WTC11 (cell line): ENCODE measurements around the gene LAMA3. TPM values are rescaled to one million over a fixed set of nuclear protein-coding genes. Genes with fewer than 3 reads are reported as not detected.

Experiments used
- ATAC-seq: fragments of 200-7000 bp; cut with Tn5 transposase; 2 replicates; pipeline ENCODE4 v1.10.0; 2021; ENCODE audit warnings: mild to moderate bottlenecking, moderate library complexity
- CTCF ChIA-PET: fragments of 300-600 bp; sonication (Branson Sonifier 250); formaldehyde crosslinking; loops from one replicate; lab custom pipeline; 2021; ENCODE audit warnings: antibody characterized with exemption; lab: Charles Lee
- POLR2A ChIA-PET: fragments of 350-600 bp; sonication (Branson Sonifier 250); formaldehyde crosslinking; loops from one replicate; lab custom pipeline; 2021; ENCODE audit warnings: antibody characterized with exemption; lab: Charles Lee
- DNase-seq: peaks from one replicate; pipeline ENCODE4 v3.0.0; 2021; ENCODE audit warnings: low spot score
- H3K27ac Mint-ChIP-seq: 2 replicates; pipeline ENCODE4 v1.8.0; 2021; ENCODE audit warnings: mixed read lengths
- H3K27me3 Mint-ChIP-seq: 2 replicates; pipeline ENCODE4 v1.8.0; 2021; ENCODE audit warnings: low read depth, mild to moderate bottlenecking, moderate library complexity, mixed read lengths
- H3K36me3 Mint-ChIP-seq: 2 replicates; pipeline ENCODE4 v1.8.0; 2021; ENCODE audit warnings: mixed read lengths
- H3K4me1 Mint-ChIP-seq: 2 replicates; pipeline ENCODE4 v1.8.0; 2022; ENCODE audit warnings: mixed read lengths
- H3K4me3 Mint-ChIP-seq: 2 replicates; pipeline ENCODE4 v1.8.0; 2021; ENCODE audit warnings: mild to moderate bottlenecking, moderate library complexity, mixed read lengths
- H3K9me3 Mint-ChIP-seq: 2 replicates; pipeline ENCODE4 v1.8.0; 2021; ENCODE audit warnings: mixed read lengths
- ATF1 ChIP-seq: sonication (generic); formaldehyde crosslinking; IDR thresholded peaks from 2 replicates; pipeline ENCODE4 v1.8.1; 2023; ENCODE audit warnings: mild to moderate bottlenecking, moderate library complexity, missing genetic modification reagents
- E2F5 ChIP-seq: sonication (generic); formaldehyde crosslinking; IDR thresholded peaks from 2 replicates; pipeline ENCODE4 v1.8.1; 2022; ENCODE audit warnings: mild to moderate bottlenecking, moderate library complexity, missing genetic modification reagents
- ELF4 ChIP-seq: sonication (generic); formaldehyde crosslinking; IDR thresholded peaks from 2 replicates; pipeline ENCODE4 v1.8.1; 2022; ENCODE audit warnings: low read depth, mild to moderate bottlenecking, moderate library complexity, missing genetic modification reagents
- GTF2I ChIP-seq: fragments of 250-450 bp; sonication (Bioruptor Pico); conservative IDR thresholded peaks from 2 replicates; pipeline ENCODE4 v1.4.0; 2021; ENCODE audit warnings: mild to moderate bottlenecking
- HMGXB4 ChIP-seq: sonication (generic); formaldehyde crosslinking; IDR thresholded peaks from 2 replicates; pipeline ENCODE4 v1.8.1; 2023; ENCODE audit warnings: mild to moderate bottlenecking, moderate library complexity, missing genetic modification reagents
- IRF2 ChIP-seq: sonication (generic); formaldehyde crosslinking; IDR thresholded peaks from 2 replicates; pipeline ENCODE4 v1.8.0; 2022; ENCODE audit warnings: low read depth, missing genetic modification reagents, borderline replicate concordance
- JUN ChIP-seq: sonication (generic); formaldehyde crosslinking; IDR thresholded peaks from 2 replicates; pipeline ENCODE4 v1.8.0; 2023; ENCODE audit warnings: mild to moderate bottlenecking, missing genetic modification reagents
- MXD4 ChIP-seq: fragments of 250-450 bp; sonication (Bioruptor Pico); IDR thresholded peaks from 2 replicates; pipeline ENCODE4 v1.8.0; 2021; ENCODE audit warnings: mild to moderate bottlenecking, moderate library complexity, borderline replicate concordance
- NFATC4 ChIP-seq: fragments of 250-450 bp; sonication (Bioruptor Pico); IDR thresholded peaks from 2 replicates; pipeline ENCODE4 v1.9.0; 2021; ENCODE audit warnings: mild to moderate bottlenecking
- NFYB ChIP-seq: sonication (generic); formaldehyde crosslinking; conservative IDR thresholded peaks from 2 replicates; pipeline ENCODE4 v1.8.0; 2022; ENCODE audit warnings: low read depth, missing genetic modification reagents
- NR2C2 ChIP-seq: sonication (generic); formaldehyde crosslinking; IDR thresholded peaks from 2 replicates; pipeline ENCODE4 v1.8.0; 2022; ENCODE audit warnings: mild to moderate bottlenecking, missing genetic modification reagents
- OVOL2 ChIP-seq: fragments of 250-450 bp; sonication (Bioruptor Pico); IDR thresholded peaks from 2 replicates; pipeline ENCODE4 v1.9.0; 2021; ENCODE audit warnings: mild to moderate bottlenecking, borderline replicate concordance
- RORB ChIP-seq: fragments of 250-450 bp; sonication (Bioruptor Pico); IDR thresholded peaks from 2 replicates; pipeline ENCODE4 v1.9.0; 2021; ENCODE audit warnings: mild to moderate bottlenecking
- STAT6 ChIP-seq: sonication (generic); formaldehyde crosslinking; conservative IDR thresholded peaks from 2 replicates; pipeline ENCODE4 v1.8.1; 2023; ENCODE audit warnings: mild to moderate bottlenecking, low read depth, missing genetic modification reagents, moderate library complexity
- TCF7 ChIP-seq: sonication (generic); formaldehyde crosslinking; IDR thresholded peaks from 2 replicates; pipeline ENCODE4 v1.8.0; 2022; ENCODE audit warnings: mild to moderate bottlenecking, low read depth, missing genetic modification reagents, moderate library complexity
- USF2 ChIP-seq: sonication (generic); formaldehyde crosslinking; IDR thresholded peaks from 2 replicates; pipeline ENCODE4 v1.8.1; 2023; ENCODE audit warnings: mild to moderate bottlenecking, missing genetic modification reagents, moderate library complexity
- ZNF219 ChIP-seq: sonication (generic); formaldehyde crosslinking; IDR thresholded peaks from 2 replicates; pipeline ENCODE4 v1.8.0; 2023; ENCODE audit warnings: missing genetic modification reagents, mild to moderate bottlenecking, borderline replicate concordance
- ZNF317 ChIP-seq: sonication (generic); formaldehyde crosslinking; IDR thresholded peaks from 2 replicates; pipeline ENCODE4 v1.8.1; 2023; ENCODE audit warnings: low read depth, mild to moderate bottlenecking, moderate library complexity, missing genetic modification reagents, borderline replicate concordance
- ZNF423 ChIP-seq: fragments of 250-450 bp; sonication (Bioruptor Pico); IDR thresholded peaks from 2 replicates; pipeline ENCODE4 v2.1.2; 2022; ENCODE audit warnings: mild to moderate bottlenecking, moderate library complexity
- ZNF532 ChIP-seq: fragments of 250-450 bp; sonication (Bioruptor Pico); IDR thresholded peaks from 2 replicates; pipeline ENCODE4 v1.9.0; 2021; ENCODE audit warnings: mild to moderate bottlenecking, borderline replicate concordance
- total RNA-seq: library from RNA; stranded (reverse); gene quantifications from 3 replicates; pipeline ENCODE4 v1.2.3, GENCODE V29; 2021

The LAMA3 gene
- total RNA-seq, 1 experiment from 2014 or later: 0.83 TPM

- 0 out of 2 replicates have a peak, but pooled peaks cover 6% of the 10 kb centered on the region for H3K4me1 Mint-ChIP-seq
- CTCF ChIA-PET: interaction anchor here (0.6 to 1.4 kb wide), 2 partner anchors 117 to 139 kb away, joined by 3 to 5 read pairs; no protein-coding TSS in a partner anchor
- H3K36me3 Mint-ChIP-seq: no peaks in the 10 kb centered on the region
- TF ChIP-seq E2F5: no peak
- no peak for TF ChIP-seq JUN
- TF ChIP-seq NR2C2: no peak
- TF ChIP-seq ZNF317 (CRISPR knock-in tag): no peak
- no peak for TF ChIP-seq ZNF532 (CRISPR knock-in tag)
- TF ChIP-seq RORB (CRISPR knock-in tag): no peak
- TF ChIP-seq ELF4: no peak
- no peak for TF ChIP-seq ZNF219 (CRISPR knock-in tag)
- TF ChIP-seq TCF7 (CRISPR knock-in tag): no peak
- TF ChIP-seq MXD4 (CRISPR knock-in tag): no peak
- TF ChIP-seq USF2 (CRISPR knock-in tag): no peak
- TF ChIP-seq NFATC4: no peak
- no peaks in the 10 kb centered on the region; the same call in 1 of the 2 replicates for H3K27me3 Mint-ChIP-seq
- POLR2A ChIA-PET: no interaction called here
- H3K4me3 Mint-ChIP-seq: no peak overlapping the region
- ATAC-seq (peak; percentile 88), DNase-seq (peak; percentile 33)
- no peak overlapping the region for H3K27ac Mint-ChIP-seq
- H3K9me3 Mint-ChIP-seq: peaks cover 4% of the 10 kb centered on the region; the same call in 1 of the 2 replicates
These were observed 90.5 kb downstream of the LAMA3 start for GRCh38 chr18:23779696-23780303.

GRCh38 chr18:23784832-23785245, 95.6 kb downstream of the LAMA3 start:
- DNase-seq (no peak), ATAC-seq (peak; percentile 43)
- Mint-ChIP-seq H3K27me3 (no peaks in the 10 kb centered on the region; the same call in 1 of the 2 replicates), H3K4me1 (peaks cover 15% of the 10 kb centered on the region), H3K36me3 (no peaks in the 10 kb centered on the region), H3K4me3 (no peak overlapping the region), H3K27ac (no peak overlapping the region), H3K9me3 (no peaks in the 10 kb centered on the region)
- ChIA-PET POLR2A (no interaction called here), CTCF (interaction anchor here (1.2 kb wide), 1 partner anchor 134 kb away, joined by 3 read pairs; no protein-coding TSS in a partner anchor)
- TF ChIP-seq STAT6 (no peak), ZNF423 (no peak), OVOL2 (CRISPR knock-in tag) (no peak), GTF2I (CRISPR knock-in tag) (no peak), MXD4 (CRISPR knock-in tag) (no peak), HMGXB4 (no peak), ATF1 (no peak), NFYB (CRISPR knock-in tag) (no peak), IRF2 (CRISPR knock-in tag) (no peak), ZNF532 (CRISPR knock-in tag) (no peak)
